ENCODE data around the gene BCOR. TPM values are rescaled to one million over a fixed set of nuclear protein-coding genes. Genes with fewer than 3 reads are reported as not detected.

BCOR gene
- total and polyA plus RNA-seq, 2 of the 13 experiments (the other 11 are each of a cell fraction or from before 2014, with no cell fraction given) = 14.3 to 15.2 TPM

DNA sequence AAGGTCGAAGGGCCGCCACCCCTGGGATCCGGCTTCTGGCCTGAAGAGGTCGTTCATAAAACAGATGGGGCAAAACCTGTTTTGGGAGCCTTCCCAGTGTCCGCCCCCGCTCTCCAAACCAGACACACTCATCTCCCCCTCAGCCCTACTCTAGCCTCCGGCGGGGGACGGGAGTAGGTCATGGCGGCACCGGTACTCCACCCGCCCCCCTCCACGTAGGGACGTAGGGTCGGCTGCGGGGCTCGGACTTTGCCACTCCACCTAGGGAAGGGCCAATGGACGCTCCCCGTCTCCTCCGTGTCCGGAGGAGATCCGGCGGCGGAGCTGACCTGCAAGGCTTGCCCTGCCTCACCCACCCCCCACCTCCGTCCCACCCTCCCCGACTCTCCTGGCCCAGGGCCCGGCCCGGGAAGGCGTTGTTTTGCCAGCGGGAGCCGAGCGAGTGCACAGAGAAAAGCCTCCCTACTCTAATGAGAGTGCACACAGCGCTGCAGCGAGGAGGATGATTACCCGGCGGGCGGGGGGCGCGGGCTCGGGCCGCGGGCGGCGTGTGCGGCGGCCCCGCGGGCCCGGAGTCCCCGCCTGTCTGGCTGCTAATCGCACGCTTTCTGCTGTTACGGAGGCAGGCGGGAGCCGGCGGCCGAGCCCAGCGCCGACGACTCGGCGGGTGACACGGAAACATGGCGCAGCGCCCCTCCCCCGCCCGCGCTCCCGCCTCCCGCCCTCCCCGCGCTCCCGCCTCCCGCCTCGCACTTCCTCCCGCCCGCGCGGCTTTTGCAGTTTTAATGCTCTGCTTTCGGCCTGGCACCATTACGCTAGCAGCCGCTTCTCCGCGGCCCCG is 8.3 kb upstream of the BCOR start (continued):
- TF ChIP-seq, protein P1, sequence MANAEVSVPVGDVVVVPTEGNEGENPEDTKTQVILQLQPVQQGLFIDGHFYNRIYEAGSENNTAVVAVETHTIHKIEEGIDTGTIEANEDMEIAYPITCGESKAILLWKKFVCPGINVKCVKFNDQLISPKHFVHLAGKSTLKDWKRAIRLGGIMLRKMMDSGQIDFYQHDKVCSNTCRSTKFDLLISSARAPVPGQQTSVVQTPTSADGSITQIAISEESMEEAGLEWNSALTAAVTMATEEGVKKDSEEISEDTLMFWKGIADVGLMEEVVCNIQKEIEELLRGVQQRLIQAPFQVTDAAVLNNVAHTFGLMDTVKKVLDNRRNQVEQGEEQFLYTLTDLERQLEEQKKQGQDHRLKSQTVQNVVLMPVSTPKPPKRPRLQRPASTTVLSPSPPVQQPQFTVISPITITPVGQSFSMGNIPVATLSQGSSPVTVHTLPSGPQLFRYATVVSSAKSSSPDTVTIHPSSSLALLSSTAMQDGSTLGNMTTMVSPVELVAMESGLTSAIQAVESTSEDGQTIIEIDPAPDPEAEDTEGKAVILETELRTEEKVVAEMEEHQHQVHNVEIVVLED (CRISPR knock-in tag; IDR thresholded peaks at IDR 0.05; ENCODE audit: borderline replicate concordance) = peak; percentile 50
- no peak for TF ChIP-seq NFAT5 (CRISPR knock-in tag; IDR thresholded peaks at IDR 0.05)
- no peak for TF ChIP-seq NFYB (CRISPR knock-in tag; IDR thresholded peaks at IDR 0.05)
- no peak for TF ChIP-seq ZNF672 (CRISPR knock-in tag; IDR thresholded peaks at IDR 0.05)
- peak; percentile 26; the same call in 1 of the 2 replicates for TF ChIP-seq SAP130 (CRISPR knock-in tag; IDR thresholded peaks at IDR 0.05; ENCODE audit: low read depth)
- TF ChIP-seq TOPORS (CRISPR knock-in tag; IDR thresholded peaks at IDR 0.05) = no peak
- TF ChIP-seq, protein P2, sequence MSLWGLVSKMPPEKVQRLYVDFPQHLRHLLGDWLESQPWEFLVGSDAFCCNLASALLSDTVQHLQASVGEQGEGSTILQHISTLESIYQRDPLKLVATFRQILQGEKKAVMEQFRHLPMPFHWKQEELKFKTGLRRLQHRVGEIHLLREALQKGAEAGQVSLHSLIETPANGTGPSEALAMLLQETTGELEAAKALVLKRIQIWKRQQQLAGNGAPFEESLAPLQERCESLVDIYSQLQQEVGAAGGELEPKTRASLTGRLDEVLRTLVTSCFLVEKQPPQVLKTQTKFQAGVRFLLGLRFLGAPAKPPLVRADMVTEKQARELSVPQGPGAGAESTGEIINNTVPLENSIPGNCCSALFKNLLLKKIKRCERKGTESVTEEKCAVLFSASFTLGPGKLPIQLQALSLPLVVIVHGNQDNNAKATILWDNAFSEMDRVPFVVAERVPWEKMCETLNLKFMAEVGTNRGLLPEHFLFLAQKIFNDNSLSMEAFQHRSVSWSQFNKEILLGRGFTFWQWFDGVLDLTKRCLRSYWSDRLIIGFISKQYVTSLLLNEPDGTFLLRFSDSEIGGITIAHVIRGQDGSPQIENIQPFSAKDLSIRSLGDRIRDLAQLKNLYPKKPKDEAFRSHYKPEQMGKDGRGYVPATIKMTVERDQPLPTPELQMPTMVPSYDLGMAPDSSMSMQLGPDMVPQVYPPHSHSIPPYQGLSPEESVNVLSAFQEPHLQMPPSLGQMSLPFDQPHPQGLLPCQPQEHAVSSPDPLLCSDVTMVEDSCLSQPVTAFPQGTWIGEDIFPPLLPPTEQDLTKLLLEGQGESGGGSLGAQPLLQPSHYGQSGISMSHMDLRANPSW (CRISPR knock-in tag; IDR thresholded peaks at IDR 0.05; ENCODE audit: borderline replicate concordance) = no peak
- no peak for TF ChIP-seq ZNF777 (CRISPR knock-in tag; IDR thresholded peaks at IDR 0.05)
- no peak for TF ChIP-seq FUBP1 (CRISPR knock-in tag; IDR thresholded peaks at IDR 0.05; ENCODE audit: borderline replicate concordance)
- TF ChIP-seq ATRX (CRISPR knock-in tag; IDR thresholded peaks at IDR 0.05; ENCODE audit: borderline replicate concordance) = no peak
- TF ChIP-seq ZNF558 (CRISPR knock-in tag; IDR thresholded peaks at IDR 0.05; ENCODE audit: borderline replicate concordance) = no peak
- TF ChIP-seq ZNF607 (CRISPR knock-in tag; IDR thresholded peaks at IDR 0.05; ENCODE audit: borderline replicate concordance) = no peak
- no peak for TF ChIP-seq ZNF660 (CRISPR knock-in tag; IDR thresholded peaks at IDR 0.05; ENCODE audit: borderline replicate concordance, low read depth)
- TF ChIP-seq, protein P3, sequence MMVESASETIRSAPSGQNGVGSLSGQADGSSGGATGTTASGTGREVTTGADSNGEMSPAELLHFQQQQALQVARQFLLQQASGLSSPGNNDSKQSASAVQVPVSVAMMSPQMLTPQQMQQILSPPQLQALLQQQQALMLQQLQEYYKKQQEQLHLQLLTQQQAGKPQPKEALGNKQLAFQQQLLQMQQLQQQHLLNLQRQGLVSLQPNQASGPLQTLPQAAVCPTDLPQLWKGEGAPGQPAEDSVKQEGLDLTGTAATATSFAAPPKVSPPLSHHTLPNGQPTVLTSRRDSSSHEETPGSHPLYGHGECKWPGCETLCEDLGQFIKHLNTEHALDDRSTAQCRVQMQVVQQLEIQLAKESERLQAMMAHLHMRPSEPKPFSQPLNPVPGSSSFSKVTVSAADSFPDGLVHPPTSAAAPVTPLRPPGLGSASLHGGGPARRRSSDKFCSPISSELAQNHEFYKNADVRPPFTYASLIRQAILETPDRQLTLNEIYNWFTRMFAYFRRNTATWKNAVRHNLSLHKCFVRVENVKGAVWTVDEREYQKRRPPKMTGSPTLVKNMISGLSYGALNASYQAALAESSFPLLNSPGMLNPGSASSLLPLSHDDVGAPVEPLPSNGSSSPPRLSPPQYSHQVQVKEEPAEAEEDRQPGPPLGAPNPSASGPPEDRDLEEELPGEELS (CRISPR knock-in tag; IDR thresholded peaks at IDR 0.05) = no peak
